Breast epithelium (tissue), 4 donors: ENCODE results near the gene IRF5. TPM values are rescaled to one million over a fixed set of nuclear protein-coding genes. Genes with fewer than 3 reads are reported as not detected.

Experiments
- DNase-seq, 2 donors: peaks; one replicate each; pipeline ENCODE4 v3.0.0-alpha.2; 2019; ENCODE audit warnings: low spot score in 2 of 2
- H3K27ac ChIP-seq, 2 donors: fragments of 200-600 bp; sonication (generic) in 1 of 2; one replicate each; pipeline ENCODE4 v1.5.1; 2016 to 2019; ENCODE audit warnings: mild to moderate bottlenecking in 1 of 2
- H3K27me3 ChIP-seq, 2 donors: fragments of 200-600 bp; sonication (generic) in 1 of 2; one replicate each; pipeline versions ENCODE4 v1.5.1 to v1.6.0; 2017 to 2019; ENCODE audit warnings: control low read depth in 1 of 2, mild to moderate bottlenecking in 1 of 2
- H3K36me3 ChIP-seq: fragments of 200-600 bp; one replicate; pipeline ENCODE4 v1.5.1; 2019
- H3K4me1 ChIP-seq, 2 donors: fragments of 200-600 bp; sonication (generic); one replicate each; pipeline ENCODE4 v1.5.1; 2016 to 2019; ENCODE audit warnings: control low read depth in 1 of 2
- H3K4me3 ChIP-seq, 3 donors: fragments of 200-600 bp; sonication (generic); 1 replicate in 2 of 3; 2 replicates in 1 of 3; pipeline ENCODE4 v1.5.1; 2016 to 2019; ENCODE audit warnings: mild to moderate bottlenecking in 3 of 3, moderate library complexity in 2 of 3
- H3K9me3 ChIP-seq, 2 donors: fragments of 200-600 bp; sonication (generic) in 1 of 2; one replicate each; pipeline ENCODE4 v1.5.1; 2016 to 2019; ENCODE audit warnings: control low read depth in 1 of 2
- POLR2A ChIP-seq: fragments of 450-650 bp; IDR thresholded peaks from one replicate; pipeline ENCODE4 v1.6.1; 2016; ENCODE audit warnings: antibody characterized with exemption, mild to moderate bottlenecking, moderate library complexity
- POLR2AphosphoS5 ChIP-seq, 3 donors: sonication (generic); formaldehyde crosslinking; IDR thresholded peaks; one replicate each; pipeline ENCODE4 v1.6.1; 2017; ENCODE audit warnings: antibody characterized with exemption in 3 of 3
- intact Hi-C: fragments of 100-400 bp; cut with DNase I; formaldehyde crosslinking; loops from one replicate; pipeline ENCODE4 v1.15.1; 2023; ENCODE audit warnings: low total_unique reads
- total RNA-seq, 3 donors: library from RNA; depleted of rRNA; stranded (reverse); fragments of >200 nt; gene quantifications; one replicate each; pipeline ENCODE4 v1.1.0, GENCODE V29; 2016
- TF ChIP-seq, protein P1 (sequence below), 3 donors: fragments of 450-650 bp; IDR thresholded peaks; one replicate each; pipeline ENCODE4 v1.5.1; 2016 to 2017; ENCODE audit warnings: antibody characterized with exemption in 3 of 3, mild to moderate bottlenecking in 3 of 3, moderate library complexity in 3 of 3

IRF5 gene
- total RNA-seq, 3 donors from 2014 or later, result 4.6 to 19.4 (median 11.1) TPM

DNA sequence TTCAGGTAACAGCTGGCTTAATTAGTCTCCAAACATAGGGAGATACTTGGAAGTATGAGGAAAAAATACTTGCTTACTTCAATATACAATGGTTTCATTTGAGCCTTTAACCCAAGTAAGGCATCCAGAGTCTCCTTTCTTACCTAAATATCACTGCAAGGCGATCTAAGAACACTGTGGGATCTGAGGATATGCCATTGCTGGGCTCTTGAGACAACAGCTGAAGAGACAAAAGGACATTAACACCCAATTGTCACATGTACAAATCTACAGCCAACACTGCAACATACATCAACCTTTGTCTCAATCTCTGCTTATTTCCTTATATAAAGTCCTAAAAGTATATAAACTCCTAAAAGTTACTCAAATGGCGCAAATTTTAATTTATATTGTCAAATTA is 44.4 kb downstream of the IRF5 start:
- Histone ChIP-seq H3K4me3 (no peak overlapping the region), H3K9me3 (no peaks in the 10 kb centered on the region), H3K36me3 (peaks cover 3% of the 10 kb centered on the region), H3K4me1 (no peaks in the 10 kb centered on the region), H3K27ac (no peak overlapping the region), H3K27me3 (no peaks in the 10 kb centered on the region)
- DNase-seq, result no peak
- intact Hi-C loops, result no loop called here
- no peak for TF ChIP-seq POLR2A
- no peak for TF ChIP-seq POLR2AphosphoS5 (IDR thresholded peaks at IDR 0.05)
- TF ChIP-seq, protein P1, sequence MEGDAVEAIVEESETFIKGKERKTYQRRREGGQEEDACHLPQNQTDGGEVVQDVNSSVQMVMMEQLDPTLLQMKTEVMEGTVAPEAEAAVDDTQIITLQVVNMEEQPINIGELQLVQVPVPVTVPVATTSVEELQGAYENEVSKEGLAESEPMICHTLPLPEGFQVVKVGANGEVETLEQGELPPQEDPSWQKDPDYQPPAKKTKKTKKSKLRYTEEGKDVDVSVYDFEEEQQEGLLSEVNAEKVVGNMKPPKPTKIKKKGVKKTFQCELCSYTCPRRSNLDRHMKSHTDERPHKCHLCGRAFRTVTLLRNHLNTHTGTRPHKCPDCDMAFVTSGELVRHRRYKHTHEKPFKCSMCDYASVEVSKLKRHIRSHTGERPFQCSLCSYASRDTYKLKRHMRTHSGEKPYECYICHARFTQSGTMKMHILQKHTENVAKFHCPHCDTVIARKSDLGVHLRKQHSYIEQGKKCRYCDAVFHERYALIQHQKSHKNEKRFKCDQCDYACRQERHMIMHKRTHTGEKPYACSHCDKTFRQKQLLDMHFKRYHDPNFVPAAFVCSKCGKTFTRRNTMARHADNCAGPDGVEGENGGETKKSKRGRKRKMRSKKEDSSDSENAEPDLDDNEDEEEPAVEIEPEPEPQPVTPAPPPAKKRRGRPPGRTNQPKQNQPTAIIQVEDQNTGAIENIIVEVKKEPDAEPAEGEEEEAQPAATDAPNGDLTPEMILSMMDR (IDR thresholded peaks at IDR 0.05), result no peak

DNA sequence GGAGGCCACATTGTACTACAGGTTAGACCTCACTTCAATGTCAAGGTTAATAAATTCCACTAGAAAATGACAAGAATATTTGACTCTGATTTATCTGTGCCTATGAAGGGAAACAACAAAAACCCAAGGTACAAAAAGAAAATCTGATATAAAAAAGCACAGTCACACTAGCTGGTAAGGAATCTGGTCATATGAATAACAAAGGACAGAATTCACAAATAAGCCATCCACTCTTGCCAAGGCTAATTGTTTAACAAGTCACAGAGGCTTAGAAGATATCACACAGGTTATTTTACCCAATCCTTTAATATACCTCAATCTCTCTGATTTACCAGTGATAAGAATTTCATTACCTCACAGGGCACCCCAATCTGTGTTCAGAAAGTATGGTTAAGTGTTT is 47.9 kb downstream of the IRF5 start:
- Histone ChIP-seq H3K9me3 (no peaks in the 10 kb centered on the region), H3K36me3 (peaks cover 3% of the 10 kb centered on the region), H3K4me1 (no peaks in the 10 kb centered on the region), H3K4me3 (no peak overlapping the region), H3K27me3 (no peaks in the 10 kb centered on the region), H3K27ac (no peak overlapping the region)
- intact Hi-C loops, result no loop called here
- DNase-seq, result no peak
- TF ChIP-seq POLR2AphosphoS5 (IDR thresholded peaks at IDR 0.05), result no peak
- TF ChIP-seq, protein P1 (IDR thresholded peaks at IDR 0.05), result no peak
- no peak for TF ChIP-seq POLR2A

DNA sequence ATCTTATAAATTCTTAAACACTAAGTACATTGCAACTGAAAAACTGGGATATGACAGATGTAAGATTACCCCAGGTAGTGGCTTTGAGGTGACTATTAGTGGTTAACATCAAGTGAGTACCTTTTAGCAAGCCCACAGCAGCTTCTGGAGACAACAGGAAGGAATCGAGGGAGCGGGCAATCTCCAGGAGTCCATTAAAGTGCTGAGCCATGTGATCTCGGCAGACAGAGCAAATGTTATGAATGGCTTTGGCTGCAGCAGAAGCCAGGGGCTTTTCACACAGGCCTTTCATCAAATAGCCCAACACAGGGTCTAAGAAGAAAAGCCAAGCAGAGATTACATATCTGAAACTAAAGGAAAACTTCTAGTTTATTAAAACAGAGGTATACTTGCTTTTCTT is 48.9 kb downstream of the IRF5 start:
- TF ChIP-seq POLR2AphosphoS5 (IDR thresholded peaks at IDR 0.05) (no peak), POLR2A (no peak)
- TF ChIP-seq, protein P1 (IDR thresholded peaks at IDR 0.05), result no peak
- no peaks in the 10 kb centered on the region for H3K9me3 ChIP-seq
- H3K27me3 ChIP-seq, result no peaks in the 10 kb centered on the region
- peaks cover 3% of the 10 kb centered on the region for H3K36me3 ChIP-seq
- H3K4me1 ChIP-seq, result no peaks in the 10 kb centered on the region
- no peak for DNase-seq
- H3K27ac ChIP-seq, result no peak overlapping the region
- intact Hi-C loops, result no loop called here
- H3K4me3 ChIP-seq, result no peak overlapping the region

DNA sequence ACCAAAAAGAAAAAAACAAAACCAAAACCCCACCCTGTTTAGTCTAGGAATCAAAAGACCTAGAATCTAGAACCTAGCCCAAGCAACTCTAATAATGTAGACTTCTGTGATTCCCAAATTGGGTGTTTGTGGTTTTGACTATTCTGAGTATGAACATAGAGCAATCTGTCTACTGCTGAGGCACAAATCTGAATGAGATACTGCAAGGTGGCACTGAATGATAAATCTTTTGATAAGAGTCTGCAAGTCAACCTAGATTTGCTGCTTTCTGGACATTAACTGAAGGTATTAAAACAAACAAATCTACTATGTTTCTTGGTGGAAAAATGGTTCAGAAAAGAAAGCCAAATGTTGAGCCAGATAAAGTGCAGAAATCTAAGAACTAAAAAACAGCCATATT is 50.6 kb downstream of the IRF5 start:
- H3K27ac ChIP-seq, result no peak overlapping the region
- intact Hi-C loops, result no loop called here
- H3K9me3 ChIP-seq, result no peaks in the 10 kb centered on the region
- DNase-seq, result no peak
- TF ChIP-seq POLR2AphosphoS5 (IDR thresholded peaks at IDR 0.05) (no peak), POLR2A (no peak)
- TF ChIP-seq, protein P1 (IDR thresholded peaks at IDR 0.05), result no peak
- H3K36me3 ChIP-seq, result no peaks in the 10 kb centered on the region
- H3K4me3 ChIP-seq, result no peak overlapping the region
- H3K4me1 ChIP-seq, result no peaks in the 10 kb centered on the region
- no peaks in the 10 kb centered on the region for H3K27me3 ChIP-seq

DNA sequence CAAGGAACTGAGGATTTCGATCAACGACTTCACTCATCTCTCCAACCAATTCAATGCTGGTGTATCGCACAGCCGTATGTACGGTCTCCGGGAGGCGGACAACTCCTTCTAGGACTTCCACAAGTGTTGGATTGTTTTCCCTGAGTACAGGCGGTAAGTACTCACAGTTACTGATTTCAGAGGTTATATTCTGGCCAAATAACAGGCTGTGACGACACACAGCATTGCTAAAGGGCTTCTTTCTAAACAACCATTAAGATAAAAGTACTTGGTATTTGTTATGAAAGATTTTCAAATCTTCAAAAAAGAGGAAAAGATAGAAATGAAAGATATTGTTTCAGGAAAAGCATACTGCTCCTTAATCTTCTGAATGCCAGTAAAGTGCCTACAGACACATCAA is 52.2 kb downstream of the IRF5 start:
- no peak overlapping the region for H3K27ac ChIP-seq
- DNase-seq, result no peak
- no peaks in the 10 kb centered on the region for H3K9me3 ChIP-seq
- no peaks in the 10 kb centered on the region for H3K36me3 ChIP-seq
- H3K27me3 ChIP-seq, result no peaks in the 10 kb centered on the region
- TF ChIP-seq, protein P1 (IDR thresholded peaks at IDR 0.05), result no peak
- TF ChIP-seq POLR2A (no peak), POLR2AphosphoS5 (IDR thresholded peaks at IDR 0.05) (no peak)
- H3K4me3 ChIP-seq, result no peak overlapping the region
- intact Hi-C loops, result no loop called here
- no peaks in the 10 kb centered on the region for H3K4me1 ChIP-seq
